Calu3 (cell line): Measurements from ENCODE around the gene IFNGR2. TPM values are rescaled to one million over a fixed set of nuclear protein-coding genes. Genes with fewer than 3 reads are reported as not detected.
A peak's percentile ranks its signal among the peaks of the same experiment; 100 is the strongest.

ENCODE experiments used
- BruUV-seq: library from RNA; stranded (reverse); fragments of 400-500 nt; replicated peaks from 2 replicates; lab custom pipeline; 2021; lab: Mats Ljungman, UMichigan
- CTCF ChIA-PET: fragments of 300-600 bp; sonication (Branson Sonifier 250); formaldehyde crosslinking; loops from one replicate; lab custom pipeline; 2022; ENCODE audit warnings: antibody characterized with exemption; lab: Charles Lee
- DNase-seq: peaks from one replicate; pipeline ENCODE4 v3.0.0; 2022
- H3K27ac Mint-ChIP-seq: one replicate; pipeline ENCODE4 v1.8.0; 2022; ENCODE audit warnings: mixed read lengths; ENCODE audit not compliant: unreplicated experiment
- H3K27me3 Mint-ChIP-seq: one replicate; pipeline ENCODE4 v1.8.0; 2022; ENCODE audit warnings: mixed read lengths; ENCODE audit not compliant: unreplicated experiment
- H3K36me3 Mint-ChIP-seq: one replicate; pipeline ENCODE4 v1.8.0; 2022; ENCODE audit warnings: mild to moderate bottlenecking, moderate library complexity, mixed read lengths; ENCODE audit not compliant: insufficient read depth, unreplicated experiment
- H3K4me1 Mint-ChIP-seq: one replicate; pipeline ENCODE4 v1.8.0; 2022; ENCODE audit warnings: mild to moderate bottlenecking, low read depth, mixed read lengths; ENCODE audit not compliant: unreplicated experiment
- H3K4me3 Mint-ChIP-seq: one replicate; pipeline ENCODE4 v1.8.0; 2022; ENCODE audit warnings: mild to moderate bottlenecking, low read depth, moderate library complexity, mixed read lengths; ENCODE audit not compliant: unreplicated experiment
- H3K9me3 Mint-ChIP-seq: one replicate; pipeline ENCODE4 v1.8.0; 2022; ENCODE audit warnings: low read depth, mixed read lengths; ENCODE audit not compliant: unreplicated experiment
- intact Hi-C: fragments of 100-400 bp; cut with micrococcal nuclease; formaldehyde crosslinking; loops from one replicate; pipeline ENCODE4 v1.10.0; 2022; ENCODE audit not compliant: unreplicated experiment
- total RNA-seq: library from RNA; stranded (reverse); gene quantifications from 2 replicates; pipeline ENCODE4 v1.2.3, GENCODE V29; 2022
- TF ChIP-seq, protein P1 (sequence below): fragments of 200-600 bp; IDR thresholded peaks from one replicate; pipeline ENCODE4 v1.8.0; 2022; ENCODE audit warnings: antibody characterized with exemption; ENCODE audit not compliant: unreplicated experiment

The IFNGR2 gene
- total RNA-seq, 1 experiment from 2014 or later, result 59.8 TPM

DNA sequence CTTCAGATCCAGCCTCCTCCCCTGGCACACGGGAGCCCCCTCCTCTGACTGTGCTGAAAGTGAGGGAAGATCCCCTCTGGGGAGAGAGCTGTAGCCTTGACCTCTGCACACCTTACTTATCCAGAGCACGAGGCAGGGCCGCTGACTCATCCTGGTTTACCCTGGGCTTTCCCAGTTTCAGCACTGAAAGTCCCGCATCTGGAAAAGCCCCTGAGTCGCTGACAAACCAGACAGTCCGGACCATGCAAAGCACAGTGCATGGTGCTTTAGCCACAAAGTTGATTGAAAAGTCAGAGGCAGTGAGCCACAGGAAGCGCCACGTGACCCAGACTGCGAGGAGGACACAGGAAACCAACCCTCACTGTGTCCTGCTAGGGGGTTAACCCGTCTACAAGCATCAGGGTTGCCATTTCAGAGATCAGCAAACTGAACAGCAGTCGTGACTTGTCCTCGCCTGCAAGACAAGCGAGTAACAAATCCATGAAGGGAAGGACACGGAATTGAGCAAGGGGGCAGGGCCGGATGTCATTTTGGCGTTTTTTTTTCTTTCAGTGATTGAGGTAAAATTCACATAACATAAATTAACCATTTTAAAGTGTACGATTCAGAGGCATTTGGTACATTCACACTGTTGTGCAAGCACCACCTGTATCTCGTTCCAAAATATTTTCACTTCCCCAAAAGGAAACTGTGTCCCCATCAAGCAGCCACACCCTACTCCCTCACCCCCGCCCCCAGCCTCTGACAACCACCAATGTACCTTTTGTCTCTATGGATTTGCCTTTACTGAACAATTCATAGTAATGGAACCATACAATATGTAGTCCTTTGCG lies 19.9 kb upstream of the IFNGR2 start:
- Mint-ChIP-seq H3K4me3 (peak overlapping the region; percentile 24), H3K36me3 (peaks cover 10% of the 10 kb centered on the region), H3K9me3 (no peaks in the 10 kb centered on the region), H3K27ac (peak overlapping the region; percentile 74), H3K27me3 (no peaks in the 10 kb centered on the region), H3K4me1 (peaks cover 11% of the 10 kb centered on the region)
- BruUV-seq, result TSS peak; percentile 95
- TF ChIP-seq, protein P1, sequence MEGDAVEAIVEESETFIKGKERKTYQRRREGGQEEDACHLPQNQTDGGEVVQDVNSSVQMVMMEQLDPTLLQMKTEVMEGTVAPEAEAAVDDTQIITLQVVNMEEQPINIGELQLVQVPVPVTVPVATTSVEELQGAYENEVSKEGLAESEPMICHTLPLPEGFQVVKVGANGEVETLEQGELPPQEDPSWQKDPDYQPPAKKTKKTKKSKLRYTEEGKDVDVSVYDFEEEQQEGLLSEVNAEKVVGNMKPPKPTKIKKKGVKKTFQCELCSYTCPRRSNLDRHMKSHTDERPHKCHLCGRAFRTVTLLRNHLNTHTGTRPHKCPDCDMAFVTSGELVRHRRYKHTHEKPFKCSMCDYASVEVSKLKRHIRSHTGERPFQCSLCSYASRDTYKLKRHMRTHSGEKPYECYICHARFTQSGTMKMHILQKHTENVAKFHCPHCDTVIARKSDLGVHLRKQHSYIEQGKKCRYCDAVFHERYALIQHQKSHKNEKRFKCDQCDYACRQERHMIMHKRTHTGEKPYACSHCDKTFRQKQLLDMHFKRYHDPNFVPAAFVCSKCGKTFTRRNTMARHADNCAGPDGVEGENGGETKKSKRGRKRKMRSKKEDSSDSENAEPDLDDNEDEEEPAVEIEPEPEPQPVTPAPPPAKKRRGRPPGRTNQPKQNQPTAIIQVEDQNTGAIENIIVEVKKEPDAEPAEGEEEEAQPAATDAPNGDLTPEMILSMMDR, result no peak
- CTCF ChIA-PET, result interaction anchor here (1.0 kb wide), 1 partner anchor 22 kb away, joined by 7 read pairs; no protein-coding TSS in a partner anchor
- DNase-seq, result peak; percentile 76
- intact Hi-C loops, result loop anchor here (5.0 kb wide), 1 partner anchor 34 kb away; no protein-coding TSS in a partner anchor

DNA sequence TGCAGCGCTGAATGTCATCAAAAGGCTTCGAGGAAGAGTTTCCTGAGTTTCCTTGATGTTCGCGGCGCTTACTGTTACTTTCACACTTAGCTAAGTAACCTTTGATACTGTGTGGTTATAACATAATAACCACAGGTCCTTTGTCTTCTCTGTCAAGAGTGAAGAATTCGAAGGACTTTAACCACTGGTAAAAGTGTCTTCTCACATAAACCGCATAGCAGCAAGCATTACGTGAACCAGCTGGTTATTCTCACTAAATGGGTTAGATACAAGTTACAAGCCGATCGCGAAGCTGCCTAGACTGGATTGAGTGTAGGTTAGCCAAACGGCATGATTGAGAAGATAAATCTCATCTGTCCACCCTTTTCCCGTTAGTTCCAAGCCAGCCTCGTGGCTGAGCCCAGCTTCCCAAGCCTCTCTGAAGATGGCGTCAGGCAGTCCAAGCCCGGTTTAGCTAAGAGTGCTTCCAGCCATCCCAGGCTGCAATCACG lies 18.3 kb upstream of the IFNGR2 start:
- TF ChIP-seq, protein P1, result no peak
- Mint-ChIP-seq H3K36me3 (peaks cover 10% of the 10 kb centered on the region), H3K27ac (no peak overlapping the region), H3K4me1 (peaks cover 11% of the 10 kb centered on the region), H3K27me3 (no peaks in the 10 kb centered on the region), H3K4me3 (no peak overlapping the region), H3K9me3 (no peaks in the 10 kb centered on the region)
- intact Hi-C loops, result loop anchor here (5.0 kb wide), 1 partner anchor 32 kb away; no protein-coding TSS in a partner anchor
- CTCF ChIA-PET, result no interaction called here
- DNase-seq, result no peak
- no TSS peak for BruUV-seq

DNA sequence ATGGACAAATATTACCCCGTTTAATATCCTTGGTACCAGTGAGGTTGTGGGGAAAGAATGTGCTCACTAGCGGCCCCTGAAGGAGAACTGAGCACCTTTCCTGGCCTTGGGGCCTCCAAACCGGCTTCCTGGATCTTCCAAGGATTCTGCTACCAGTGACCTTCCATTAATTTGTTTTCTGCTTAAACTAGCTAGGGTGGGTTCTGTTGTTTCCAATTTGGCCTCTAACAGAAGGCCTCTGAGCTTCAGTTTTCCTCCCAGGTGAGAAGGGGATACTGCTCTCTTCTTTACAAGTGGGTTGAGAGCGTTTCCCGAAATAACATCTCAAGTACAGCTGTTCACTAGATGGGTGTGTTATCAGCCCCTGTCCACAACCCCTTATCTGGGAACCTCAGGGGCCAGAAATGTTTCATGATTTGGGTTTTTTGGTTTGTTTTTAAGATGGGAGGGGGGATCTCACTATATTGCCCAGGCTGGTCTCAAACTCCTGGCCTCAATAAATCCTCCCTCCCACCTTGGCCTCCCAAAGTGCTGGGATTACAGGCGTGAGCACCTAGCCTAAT lies 16.9 kb upstream of the IFNGR2 start:
- H3K4me1 Mint-ChIP-seq, result peaks cover 11% of the 10 kb centered on the region

DNA sequence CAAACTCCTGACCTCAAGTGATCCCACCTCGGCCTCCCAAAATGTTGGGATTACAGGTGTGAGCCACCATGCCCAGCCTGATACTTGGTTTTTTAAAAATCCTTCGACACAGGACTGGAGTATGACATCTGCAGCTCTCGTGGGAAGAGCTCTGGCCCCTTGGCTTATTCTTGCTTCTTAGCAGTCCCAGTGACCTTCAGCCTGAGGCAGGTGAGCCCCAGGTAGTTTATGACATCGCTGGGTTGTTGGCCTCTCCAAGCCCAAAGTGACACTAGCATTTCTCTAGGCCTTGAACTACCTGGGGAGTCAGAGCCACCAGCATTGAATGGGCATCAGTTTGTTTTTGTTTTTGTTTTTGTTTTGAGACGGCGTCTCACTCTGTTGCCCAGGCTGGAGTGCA lies 15.9 kb upstream of the IFNGR2 start:
- Mint-ChIP-seq H3K9me3 (no peaks in the 10 kb centered on the region), H3K27me3 (no peaks in the 10 kb centered on the region), H3K36me3 (no peaks in the 10 kb centered on the region), H3K4me3 (no peak overlapping the region), H3K4me1 (peaks cover 11% of the 10 kb centered on the region), H3K27ac (no peak overlapping the region)
- CTCF ChIA-PET, result no interaction called here
- TF ChIP-seq, protein P1, result no peak
- no TSS peak for BruUV-seq
- no peak for DNase-seq
- intact Hi-C loops, result no loop called here

More for the DNA sequence above, 16.9 kb upstream of the IFNGR2 start:
- Mint-ChIP-seq H3K9me3 (no peaks in the 10 kb centered on the region), H3K27me3 (no peaks in the 10 kb centered on the region), H3K4me3 (no peak overlapping the region), H3K36me3 (no peaks in the 10 kb centered on the region), H3K27ac (no peak overlapping the region)
- DNase-seq, result no peak
- intact Hi-C loops, result no loop called here
- CTCF ChIA-PET, result no interaction called here
- BruUV-seq, result no TSS peak
- TF ChIP-seq, protein P1, result no peak
